NCI-H510A treated with DMSO at 0.1 percent for 48 hours (cell line): ENCODE measurements around the gene CACNA1S.

Experiments
- DNase-seq: peaks from one replicate; lab custom pipeline; 2025; lab: John Stamatoyannopoulos, UW

The CACNA1S gene

DNA sequence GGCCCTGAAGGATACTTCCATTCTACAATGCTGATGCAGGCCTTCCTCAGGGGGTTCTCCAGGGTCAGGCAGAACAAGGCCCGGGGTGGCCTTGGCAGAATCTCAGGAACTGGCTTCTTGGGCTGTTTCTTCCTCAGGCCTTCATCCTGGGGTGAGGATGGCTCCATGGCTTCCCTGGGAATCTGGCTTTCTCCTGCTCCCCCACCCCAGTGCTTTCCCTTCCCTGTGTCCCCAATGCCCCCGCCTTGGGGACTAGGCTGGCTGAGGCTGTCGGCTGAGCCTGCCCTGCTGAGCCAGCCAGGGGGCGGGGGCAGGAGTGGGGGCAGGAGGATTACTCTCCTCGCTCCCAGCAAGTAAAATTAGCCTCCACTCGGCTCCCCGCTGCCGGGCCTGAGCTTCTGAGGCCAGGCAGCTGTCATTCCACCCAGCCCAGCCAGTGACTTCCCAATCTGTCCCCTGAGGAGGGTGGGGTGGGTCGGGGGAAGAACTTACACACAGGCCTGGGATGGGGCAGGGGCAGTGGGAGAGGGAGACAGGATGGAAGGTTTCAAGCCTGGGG, at the start of gene CACNA1S:
CACNA1S (minus strand) TSS at position 254 of the 559 bp plus-strand sequence; CDS start at position 167, 87 bp downstream.
- DNase-seq, result no peak

GRCh38 chr1:201157949-201158348, 45.7 kb upstream of the CACNA1S start:
- DNase-seq, result no peak

GRCh38 chr1:201156819-201157218, 44.6 kb upstream of the CACNA1S start:
- no peak for DNase-seq

DNA sequence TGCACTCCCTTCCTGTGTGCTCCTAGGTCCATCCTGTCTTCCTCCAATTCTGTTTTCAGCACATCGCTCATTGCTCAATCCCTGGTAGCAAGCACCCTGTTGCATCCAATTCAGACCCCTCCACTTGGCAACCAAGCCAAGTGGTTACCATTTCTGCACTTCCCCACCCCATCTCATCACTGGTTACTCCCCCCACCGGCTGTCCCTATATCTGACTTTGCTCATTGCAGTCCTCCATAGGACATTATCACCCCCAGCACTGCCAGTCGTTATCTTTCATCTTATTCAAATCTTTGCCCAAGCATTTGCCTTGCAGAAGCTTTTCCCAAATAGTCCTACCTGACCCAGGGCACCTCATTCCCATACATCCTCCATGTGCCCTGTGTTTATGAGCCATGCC, 44.1 kb upstream of the CACNA1S start:
- no peak for DNase-seq

DNA sequence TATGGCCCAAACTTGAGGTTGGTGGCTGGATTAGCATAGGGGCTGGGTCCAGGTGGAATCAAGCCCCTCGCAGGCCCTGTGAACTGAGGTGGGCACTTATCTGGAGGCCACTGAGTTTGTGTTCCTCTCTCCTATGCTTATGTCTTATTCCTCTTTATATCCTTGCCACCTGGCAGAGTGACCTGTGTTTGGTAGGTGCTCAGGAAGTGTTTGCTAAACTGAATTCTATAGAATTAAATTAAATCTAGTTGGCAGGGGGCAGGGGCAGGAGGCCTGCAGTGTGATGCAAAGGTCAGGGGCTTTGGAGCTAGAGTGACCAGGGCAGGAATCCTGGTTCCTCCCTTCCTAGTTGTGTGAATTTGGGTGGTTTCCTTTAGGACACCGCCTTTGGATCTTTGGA, 43.1 kb upstream of the CACNA1S start:
- no peak for DNase-seq

GRCh38 chr1:201154389-201155165, 42.4 kb upstream of the CACNA1S start, which contains the start of gene TMEM9:
TSS of gene TMEM9 (minus strand) at chr1:201154474. CDS start at chr1:201153923, 551 bp downstream.
- DNase-seq, result peak; percentile 89

- peak; percentile 49 for DNase-seq
These were observed 41.5 kb upstream of the CACNA1S start for GRCh38 chr1:201153474-201154388.

DNA sequence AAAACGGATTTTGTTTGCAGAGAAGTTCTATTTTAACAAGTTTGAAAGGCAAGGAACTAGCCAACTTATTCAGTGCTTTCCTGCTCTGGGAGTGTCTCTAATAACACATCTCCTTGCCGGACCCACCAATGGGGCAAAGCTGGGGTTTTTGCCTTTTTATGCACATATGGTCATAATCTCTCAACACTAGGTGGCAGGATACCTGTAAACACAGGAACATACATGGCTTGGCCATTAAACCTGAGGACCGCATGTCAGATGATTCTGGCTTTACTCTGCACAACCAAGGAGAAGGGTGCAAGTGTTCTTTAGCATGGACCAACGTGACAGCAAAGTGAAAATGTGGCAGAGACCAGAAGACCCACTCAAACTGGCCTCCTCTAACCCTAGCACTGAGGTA, 37.2 kb upstream of the CACNA1S start:
- peak; percentile 16 for DNase-seq

GRCh38 chr1:201147396-201148015, 35.3 kb upstream of the CACNA1S start:
- no peak for DNase-seq

DNA sequence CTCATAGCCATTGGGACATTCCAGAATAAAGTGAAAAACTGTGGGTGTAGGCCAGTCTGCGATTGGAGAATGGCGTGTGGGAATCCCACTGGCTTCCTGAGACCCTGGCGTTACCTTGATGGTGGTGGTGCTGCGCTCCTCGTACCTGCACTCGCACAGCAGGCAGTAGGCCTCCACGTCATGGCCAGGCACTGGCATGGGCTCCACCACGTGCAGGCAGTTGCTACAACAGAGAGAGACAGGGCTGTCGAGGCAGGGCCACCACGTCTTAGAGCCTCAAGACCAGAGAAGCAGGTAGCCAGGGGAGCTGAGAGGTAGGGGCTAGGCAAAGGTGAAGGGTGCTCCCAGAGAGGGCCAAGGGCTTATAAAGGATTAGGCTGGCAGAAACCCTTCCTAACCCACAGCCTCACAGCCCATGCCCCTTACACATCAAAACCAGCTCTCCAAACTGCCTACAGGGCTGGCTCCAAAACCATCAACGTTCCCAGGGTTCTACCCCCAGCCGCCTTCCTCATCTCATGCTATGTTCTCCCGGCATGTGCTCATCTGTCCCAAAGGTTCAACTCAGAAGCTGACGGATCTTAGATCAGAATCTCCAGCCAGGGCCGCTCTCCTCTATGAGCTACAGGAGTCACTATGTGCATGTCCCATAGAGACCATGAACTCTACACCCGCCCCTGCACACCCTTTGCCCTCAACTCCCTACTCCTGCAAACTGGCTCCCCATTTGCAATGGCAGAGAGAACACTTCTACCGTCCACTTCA, 34.6 kb upstream of the CACNA1S start:
- DNase-seq, result no peak

- DNase-seq, result no peak
These were observed 33.6 kb upstream of the CACNA1S start for GRCh38 chr1:201145816-201146215.

DNA sequence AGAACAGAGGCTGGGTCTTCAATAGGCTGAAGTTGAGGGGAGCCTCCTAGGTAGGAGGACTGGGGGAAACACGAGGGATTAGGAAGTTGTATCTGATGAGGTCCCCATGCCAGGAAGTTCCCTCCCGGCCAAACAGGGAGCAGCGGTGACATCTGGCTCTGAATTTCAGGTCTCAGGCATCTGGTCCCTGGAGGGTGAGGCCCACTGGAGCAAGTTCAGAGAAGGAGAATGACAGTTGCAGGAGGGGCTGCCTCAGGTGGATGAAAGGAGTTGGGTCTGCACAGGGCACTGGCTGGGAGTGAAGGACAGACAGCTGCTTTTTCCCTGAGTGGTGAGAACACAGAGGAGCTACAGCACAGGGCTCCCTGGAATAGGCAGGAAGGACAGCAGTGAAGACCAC, 32.9 kb upstream of the CACNA1S start:
- DNase-seq, result no peak

GRCh38 chr1:201144701-201145100, 32.5 kb upstream of the CACNA1S start:
- no peak for DNase-seq

GRCh38 chr1:201143726-201144635, 31.8 kb upstream of the CACNA1S start:
- no peak for DNase-seq

GRCh38 chr1:201142849-201143725, 30.9 kb upstream of the CACNA1S start:
- no peak for DNase-seq

GRCh38 chr1:201142011-201142848, 30.0 kb upstream of the CACNA1S start:
- no peak for DNase-seq

DNA sequence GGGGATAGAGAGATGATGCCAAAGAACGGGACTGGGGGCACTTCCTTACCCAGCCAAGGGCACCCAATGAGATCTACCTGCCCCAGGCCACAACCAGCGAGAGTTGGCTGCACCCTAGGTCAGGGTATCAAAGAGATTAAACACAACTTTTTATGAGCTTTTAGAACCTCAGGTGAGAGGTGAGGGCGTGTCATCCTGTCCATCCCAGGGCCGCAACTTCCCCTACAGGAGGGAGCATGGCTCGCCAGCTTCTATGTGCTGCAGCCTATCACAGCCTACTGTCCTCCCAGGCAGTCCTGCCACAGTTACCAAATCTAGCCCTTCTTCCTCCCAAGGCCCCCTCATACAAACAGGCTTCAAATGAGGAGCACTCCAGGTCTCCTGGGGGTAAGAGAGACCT, 29.2 kb upstream of the CACNA1S start:
- no peak for DNase-seq

DNA sequence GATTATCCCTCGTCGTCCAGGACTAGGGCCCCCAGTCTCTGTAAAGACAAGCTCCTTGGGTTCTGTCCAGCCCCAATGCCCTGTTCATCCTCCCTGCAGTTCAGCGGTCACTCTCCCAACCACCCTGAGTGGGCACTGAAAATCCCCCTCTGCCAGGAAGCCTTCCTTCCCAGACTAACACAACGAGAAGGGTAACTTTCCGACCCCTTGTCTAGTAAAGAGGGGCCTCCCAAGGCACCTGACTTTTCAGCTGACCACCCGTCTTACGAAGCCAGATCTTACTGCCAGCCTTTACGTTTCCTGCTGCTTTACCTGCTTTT, 28.7 kb upstream of the CACNA1S start:
- DNase-seq, result no peak
